ENCODE data around the gene FBLN5. TPM values are rescaled to one million over a fixed set of nuclear protein-coding genes. Genes with fewer than 3 reads are reported as not detected.

Gene FBLN5
- total RNA-seq, result 2.2 and 4.8 TPM in 2 replicates

GRCh38 chr14:91947475-91948184, at the start of gene FBLN5:
FBLN5 (minus strand) TSS chr14:91947694; CDS start chr14:91947229, 465 bp downstream.
- H3K4me3 ChIP-seq (ENCODE audit: low read depth, low read length), result peak within 1 kb of the TSS; percentile 69
- TF ChIP-seq CTCF (conservative IDR thresholded peaks at IDR 0.05; ENCODE audit: low read depth, low read length), result no peak
- DNase-seq (ENCODE audit: low read depth), result no peak

GRCh38 chr14:91996948-91997371, 49.5 kb upstream of the FBLN5 start:
- H3K4me3 ChIP-seq (ENCODE audit: low read depth, low read length), result no peak overlapping the region
- TF ChIP-seq CTCF (conservative IDR thresholded peaks at IDR 0.05; ENCODE audit: low read depth, low read length), result peak; percentile 76

GRCh38 chr14:91987192-91987591, 39.7 kb upstream of the FBLN5 start:
- TF ChIP-seq CTCF (conservative IDR thresholded peaks at IDR 0.05; ENCODE audit: low read depth, low read length), result no peak
- H3K4me3 ChIP-seq (ENCODE audit: low read depth, low read length), result no peak overlapping the region
- no peak for DNase-seq (ENCODE audit: low read depth)

More at GRCh38 chr14:91996948-91997371, 49.5 kb upstream of the FBLN5 start:
- DNase-seq (ENCODE audit: low read depth), result peak; percentile 99

- no peak for DNase-seq (ENCODE audit: low read depth)
- no peak for TF ChIP-seq CTCF (conservative IDR thresholded peaks at IDR 0.05; ENCODE audit: low read depth, low read length)
Measured at GRCh38 chr14:91985521-91986255, 38.2 kb upstream of the FBLN5 start.

GRCh38 chr14:91985008-91985407, 37.5 kb upstream of the FBLN5 start:
- DNase-seq (ENCODE audit: low read depth), result peak; percentile 76
- TF ChIP-seq CTCF (conservative IDR thresholded peaks at IDR 0.05; ENCODE audit: low read depth, low read length), result no peak
- H3K4me3 ChIP-seq (ENCODE audit: low read depth, low read length), result no peak overlapping the region

More at GRCh38 chr14:91985521-91986255, 38.2 kb upstream of the FBLN5 start:
- no peak overlapping the region for H3K4me3 ChIP-seq (ENCODE audit: low read depth, low read length)

- TF ChIP-seq CTCF (conservative IDR thresholded peaks at IDR 0.05; ENCODE audit: low read depth, low read length), result no peak
- no peak for DNase-seq (ENCODE audit: low read depth)
- no peak overlapping the region for H3K4me3 ChIP-seq (ENCODE audit: low read depth, low read length)
Measured at GRCh38 chr14:91983588-91983987, 36.1 kb upstream of the FBLN5 start.
